ENCODE measurements around the gene EDN2.

The EDN2 gene

DNA sequence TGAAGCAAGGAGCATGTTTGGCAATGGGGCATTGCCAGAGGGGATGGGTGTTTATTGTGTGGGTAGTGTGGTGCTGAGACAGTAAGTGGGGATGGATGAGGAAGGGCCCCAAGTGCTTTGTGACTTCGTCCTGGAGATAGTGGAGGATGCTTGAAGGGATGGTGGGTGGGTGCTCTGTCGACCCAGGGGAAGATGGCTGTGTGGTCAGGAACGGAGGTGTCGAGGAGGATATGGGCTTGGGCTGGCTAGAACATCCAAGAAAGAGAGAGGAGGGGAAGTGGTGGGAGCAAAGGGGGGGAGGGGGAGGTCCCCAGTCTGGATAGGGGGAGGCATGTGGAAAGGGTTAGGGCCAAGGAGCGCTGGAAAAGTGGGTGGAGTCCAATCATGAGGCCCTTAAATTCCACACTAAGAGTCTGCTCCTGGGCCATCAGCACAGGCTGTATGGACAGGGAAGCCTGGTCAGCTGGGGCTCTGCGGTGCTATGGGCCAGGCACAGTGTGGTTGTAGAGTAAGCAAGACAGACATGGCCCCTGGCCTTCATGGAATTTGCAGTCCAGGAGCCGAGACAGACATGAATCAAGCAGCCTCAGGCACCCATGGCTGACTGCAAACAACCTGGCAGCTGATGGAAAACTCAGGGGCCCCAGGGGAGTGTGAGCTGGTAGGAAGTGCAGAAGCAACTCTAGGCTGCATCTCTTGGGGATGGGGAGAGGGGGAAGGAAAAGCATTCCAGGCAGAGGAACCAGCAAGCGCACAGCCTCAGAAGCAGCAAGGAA is 36.3 kb downstream of the EDN2 start:
- no peak overlapping the region for H3K27ac ChIP-seq (ENCODE audit: low read length)
- no peaks in the 10 kb centered on the region for H3K27me3 ChIP-seq (ENCODE audit: control insufficient read depth, insufficient read depth, low read length)
- no peaks in the 10 kb centered on the region; the same call in 1 of the 2 replicates for H3K9me3 ChIP-seq (ENCODE audit: control insufficient read depth, insufficient read depth, low read length)
- no peak overlapping the region for H3K4me3 ChIP-seq (ENCODE audit: low read length)
- H3K4me1 ChIP-seq (ENCODE audit: control insufficient read depth, insufficient read depth, low read length), result no peaks in the 10 kb centered on the region
- DNase-seq (ENCODE audit: low read depth, low spot score), result no peak
- no peaks in the 10 kb centered on the region for H3K36me3 ChIP-seq (ENCODE audit: control insufficient read depth, insufficient read depth, low read length)
- no CpG with 5 or more reads among the region's 8 CpGs for WGBS (ENCODE audit: insufficient coverage, insufficient read length)

DNA sequence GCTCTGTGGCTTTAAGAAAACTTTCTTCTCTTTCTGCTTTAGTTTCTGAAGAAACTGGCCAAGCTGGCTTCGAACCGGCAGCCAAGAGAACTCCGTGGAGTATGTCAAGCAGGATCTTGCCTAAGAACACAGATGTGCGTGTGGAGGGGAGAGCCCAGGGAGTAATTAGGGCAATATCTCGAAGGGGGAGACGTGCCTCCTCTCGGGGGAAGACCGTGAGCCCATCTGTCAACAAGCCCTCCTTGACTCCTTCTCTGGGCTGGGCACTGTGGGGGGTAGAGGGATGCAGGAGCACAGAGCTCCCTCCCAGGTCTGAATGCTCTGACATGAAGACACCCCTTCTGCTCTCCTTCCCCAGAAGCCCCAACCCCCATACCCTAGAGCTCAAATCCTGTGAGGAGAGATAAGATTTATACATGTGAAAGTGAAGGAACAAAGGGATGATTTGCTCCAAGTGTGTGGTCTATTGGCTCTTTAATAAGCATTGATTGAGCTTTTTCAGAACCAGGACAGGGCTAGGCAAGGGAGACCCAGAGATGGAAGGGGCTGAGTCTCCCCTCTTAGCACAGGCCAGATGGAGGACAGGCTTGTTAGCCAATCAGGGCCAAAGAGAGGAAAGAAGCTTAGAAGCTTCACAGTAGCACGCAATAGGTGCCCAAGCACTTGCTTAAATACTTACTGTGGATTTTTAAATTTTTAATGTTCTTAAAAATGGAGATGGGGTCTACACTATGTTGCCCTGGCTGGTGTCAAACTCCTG is 37.5 kb downstream of the EDN2 start:
- no CpG with 5 or more reads among the region's 9 CpGs for WGBS (ENCODE audit: insufficient coverage, insufficient read length)
- H3K36me3 ChIP-seq (ENCODE audit: control insufficient read depth, insufficient read depth, low read length), result no peaks in the 10 kb centered on the region
- no peak overlapping the region for H3K4me3 ChIP-seq (ENCODE audit: low read length)
- H3K9me3 ChIP-seq (ENCODE audit: control insufficient read depth, insufficient read depth, low read length), result no peaks in the 10 kb centered on the region; the same call in 1 of the 2 replicates
- H3K27ac ChIP-seq (ENCODE audit: low read length), result no peak overlapping the region
- H3K27me3 ChIP-seq (ENCODE audit: control insufficient read depth, insufficient read depth, low read length), result no peaks in the 10 kb centered on the region
- DNase-seq (ENCODE audit: low read depth, low spot score), result no peak
- no peaks in the 10 kb centered on the region for H3K4me1 ChIP-seq (ENCODE audit: control insufficient read depth, insufficient read depth, low read length)

DNA sequence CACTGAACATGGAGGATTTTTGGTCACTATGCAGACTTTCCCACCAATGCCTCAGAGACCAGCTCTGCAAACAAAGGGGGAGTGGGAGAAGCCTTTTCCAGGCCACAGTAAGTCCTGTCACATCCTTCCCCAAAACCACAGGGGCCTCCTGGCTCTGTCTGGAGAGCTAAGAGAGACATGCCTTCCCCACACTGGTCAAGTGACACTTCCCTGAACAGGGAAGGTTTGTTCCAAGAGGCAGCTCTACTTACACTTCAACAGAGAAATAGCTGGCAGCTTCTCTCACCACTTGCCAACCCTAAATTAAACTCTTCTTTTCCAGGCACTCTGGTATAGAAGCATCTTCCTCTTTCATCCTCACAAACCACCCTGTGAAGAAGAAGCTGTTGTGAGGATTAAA is 39.7 kb downstream of the EDN2 start:
- Histone ChIP-seq H3K9me3 (ENCODE audit: control insufficient read depth, insufficient read depth, low read length) (no peaks in the 10 kb centered on the region; the same call in 1 of the 2 replicates), H3K4me1 (ENCODE audit: control insufficient read depth, insufficient read depth, low read length) (no peaks in the 10 kb centered on the region), H3K27me3 (ENCODE audit: control insufficient read depth, insufficient read depth, low read length) (no peaks in the 10 kb centered on the region), H3K4me3 (ENCODE audit: low read length) (no peak overlapping the region), H3K27ac (ENCODE audit: low read length) (no peak overlapping the region), H3K36me3 (ENCODE audit: control insufficient read depth, insufficient read depth, low read length) (no peaks in the 10 kb centered on the region)
- DNase-seq (ENCODE audit: low read depth, low spot score), result no peak

GRCh38 chr1:41444246-41444645 is 40.2 kb downstream of the EDN2 start:
- H3K4me1 ChIP-seq (ENCODE audit: control insufficient read depth, insufficient read depth, low read length), result no peaks in the 10 kb centered on the region
- H3K27me3 ChIP-seq (ENCODE audit: control insufficient read depth, insufficient read depth, low read length), result no peaks in the 10 kb centered on the region
- no peak overlapping the region for H3K27ac ChIP-seq (ENCODE audit: low read length)
- no CpG with 5 or more reads among the region's 3 CpGs for WGBS (ENCODE audit: insufficient coverage, insufficient read length)
- H3K9me3 ChIP-seq (ENCODE audit: control insufficient read depth, insufficient read depth, low read length), result no peaks in the 10 kb centered on the region; the same call in 1 of the 2 replicates
- DNase-seq (ENCODE audit: low read depth, low spot score), result no peak
- H3K4me3 ChIP-seq (ENCODE audit: low read length), result no peak overlapping the region
- H3K36me3 ChIP-seq (ENCODE audit: control insufficient read depth, insufficient read depth, low read length), result no peaks in the 10 kb centered on the region

- no peak for DNase-seq (ENCODE audit: low read depth, low spot score)
- Histone ChIP-seq H3K36me3 (ENCODE audit: control insufficient read depth, insufficient read depth, low read length) (no peaks in the 10 kb centered on the region), H3K4me3 (ENCODE audit: low read length) (no peak overlapping the region), H3K27me3 (ENCODE audit: control insufficient read depth, insufficient read depth, low read length) (no peaks in the 10 kb centered on the region), H3K27ac (ENCODE audit: low read length) (no peak overlapping the region), H3K4me1 (ENCODE audit: control insufficient read depth, insufficient read depth, low read length) (no peaks in the 10 kb centered on the region), H3K9me3 (ENCODE audit: control insufficient read depth, insufficient read depth, low read length) (no peaks in the 10 kb centered on the region; the same call in 1 of the 2 replicates)
- WGBS (ENCODE audit: insufficient coverage, insufficient read length), result no CpG with 5 or more reads among the region's 7 CpGs
These were observed 41.7 kb downstream of the EDN2 start for GRCh38 chr1:41442697-41443251.

DNA sequence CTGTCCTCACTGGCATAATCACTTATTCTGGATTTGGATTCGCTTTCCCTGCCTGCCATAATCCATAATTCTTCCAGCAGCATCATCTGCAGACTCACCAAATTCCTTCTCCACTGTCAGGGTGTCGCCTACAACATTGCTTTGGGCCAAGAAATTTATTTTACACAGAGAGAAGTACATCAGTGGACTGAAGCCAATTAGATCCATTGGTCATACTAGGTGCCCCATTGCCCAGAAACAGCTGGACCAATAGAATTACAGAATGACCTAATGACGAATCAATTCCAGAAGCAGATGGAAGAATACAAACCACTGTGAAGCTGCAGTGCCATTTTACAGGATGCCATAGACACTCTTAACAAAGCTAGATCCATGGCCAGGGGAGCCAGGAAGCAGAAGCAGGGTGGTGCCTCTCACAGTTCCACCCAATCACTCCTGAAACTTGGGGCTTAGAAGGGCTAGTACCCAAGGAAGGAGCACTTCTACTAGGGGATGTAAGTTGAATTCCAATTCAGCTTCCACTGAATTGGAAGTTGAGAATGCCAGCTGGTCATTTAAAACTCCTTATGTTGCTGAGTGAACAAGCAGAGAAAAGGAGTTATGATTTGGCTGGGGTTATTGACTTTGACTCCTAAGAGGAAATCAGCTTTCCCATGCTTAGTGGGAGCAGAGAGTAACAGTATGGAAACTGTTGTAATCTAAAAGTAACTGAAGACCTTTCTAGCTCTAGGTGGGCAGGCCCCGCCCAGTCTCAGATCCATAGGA is 44.0 kb downstream of the EDN2 start:
- no peaks in the 10 kb centered on the region for H3K36me3 ChIP-seq (ENCODE audit: control insufficient read depth, insufficient read depth, low read length)
- DNase-seq (ENCODE audit: low read depth, low spot score), result no peak
- no peaks in the 10 kb centered on the region for H3K27me3 ChIP-seq (ENCODE audit: control insufficient read depth, insufficient read depth, low read length)
- no peak overlapping the region for H3K27ac ChIP-seq (ENCODE audit: low read length)
- WGBS (ENCODE audit: insufficient coverage, insufficient read length), result no CpG with 5 or more reads among the region's 4 CpGs
- H3K9me3 ChIP-seq (ENCODE audit: control insufficient read depth, insufficient read depth, low read length), result no peaks in the 10 kb centered on the region; the same call in 1 of the 2 replicates
- H3K4me1 ChIP-seq (ENCODE audit: control insufficient read depth, insufficient read depth, low read length), result peaks cover 6% of the 10 kb centered on the region
- H3K4me3 ChIP-seq (ENCODE audit: low read length), result no peak overlapping the region

DNA sequence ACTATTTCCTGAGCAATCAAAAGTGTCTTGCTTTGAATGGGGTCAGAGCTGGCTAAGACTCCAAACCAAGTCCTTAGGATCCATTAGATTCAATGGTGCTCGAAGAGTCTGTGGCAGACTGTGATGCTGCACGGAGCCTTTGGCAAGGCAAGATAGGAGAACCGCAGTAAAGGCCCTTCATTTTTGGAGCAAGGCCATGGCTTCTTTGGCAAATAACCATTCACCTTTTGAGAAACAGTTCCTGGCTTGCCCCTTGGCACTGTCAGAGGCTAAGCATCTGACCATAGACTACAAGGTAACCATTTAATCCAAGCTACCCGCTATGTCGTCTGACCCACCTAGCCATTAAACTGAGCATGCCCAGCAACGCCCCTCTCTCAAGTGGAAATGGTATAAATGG is 45.2 kb downstream of the EDN2 start:
- Histone ChIP-seq H3K4me3 (ENCODE audit: low read length) (no peak overlapping the region), H3K36me3 (ENCODE audit: control insufficient read depth, insufficient read depth, low read length) (no peaks in the 10 kb centered on the region), H3K4me1 (ENCODE audit: control insufficient read depth, insufficient read depth, low read length) (peaks cover 6% of the 10 kb centered on the region), H3K9me3 (ENCODE audit: control insufficient read depth, insufficient read depth, low read length) (no peaks in the 10 kb centered on the region; the same call in 1 of the 2 replicates), H3K27ac (ENCODE audit: low read length) (no peak overlapping the region), H3K27me3 (ENCODE audit: control insufficient read depth, insufficient read depth, low read length) (no peaks in the 10 kb centered on the region)
- no peak for DNase-seq (ENCODE audit: low read depth, low spot score)
- no CpG with 5 or more reads among the region's 6 CpGs for WGBS (ENCODE audit: insufficient coverage, insufficient read length)

DNA sequence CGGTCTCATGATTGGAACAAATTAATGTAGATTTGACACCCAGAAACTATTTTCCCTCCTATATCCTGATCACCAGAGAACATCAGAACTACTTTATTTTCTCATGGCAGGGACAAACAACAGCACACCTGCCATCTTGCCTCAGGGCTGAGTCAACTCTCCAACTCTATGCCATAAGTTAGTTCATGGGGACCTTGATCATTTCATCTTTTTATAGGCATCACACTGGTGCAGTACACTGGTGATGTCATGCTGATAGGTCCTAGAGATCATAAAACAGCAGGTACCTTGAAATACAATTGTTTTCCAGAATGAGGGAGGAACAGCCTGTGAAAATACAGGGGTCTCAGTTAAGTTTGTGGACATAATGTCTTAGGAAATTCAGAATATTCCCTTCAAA is 45.8 kb downstream of the EDN2 start:
- Histone ChIP-seq H3K27ac (ENCODE audit: low read length) (no peak overlapping the region), H3K4me3 (ENCODE audit: low read length) (no peak overlapping the region), H3K9me3 (ENCODE audit: control insufficient read depth, insufficient read depth, low read length) (no peaks in the 10 kb centered on the region), H3K4me1 (ENCODE audit: control insufficient read depth, insufficient read depth, low read length) (peaks cover 6% of the 10 kb centered on the region), H3K27me3 (ENCODE audit: control insufficient read depth, insufficient read depth, low read length) (no peaks in the 10 kb centered on the region), H3K36me3 (ENCODE audit: control insufficient read depth, insufficient read depth, low read length) (no peaks in the 10 kb centered on the region)
- DNase-seq (ENCODE audit: low read depth, low spot score), result no peak
- WGBS (ENCODE audit: insufficient coverage, insufficient read length), result no CpG with 5 or more reads among the region's 1 CpG

- no CpG with 5 or more reads among the region's 3 CpGs for WGBS (ENCODE audit: insufficient coverage, insufficient read length)
- Histone ChIP-seq H3K4me1 (ENCODE audit: control insufficient read depth, insufficient read depth, low read length) (peaks cover 6% of the 10 kb centered on the region), H3K36me3 (ENCODE audit: control insufficient read depth, insufficient read depth, low read length) (no peaks in the 10 kb centered on the region), H3K27me3 (ENCODE audit: control insufficient read depth, insufficient read depth, low read length) (no peaks in the 10 kb centered on the region), H3K9me3 (ENCODE audit: control insufficient read depth, insufficient read depth, low read length) (no peaks in the 10 kb centered on the region), H3K4me3 (ENCODE audit: low read length) (no peak overlapping the region), H3K27ac (ENCODE audit: low read length) (no peak overlapping the region)
- DNase-seq (ENCODE audit: low read depth, low spot score), result no peak
These were observed 47.5 kb downstream of the EDN2 start for GRCh38 chr1:41437011-41437355.

GRCh38 chr1:41436281-41437010 is 48.0 kb downstream of the EDN2 start:
- H3K4me3 ChIP-seq (ENCODE audit: low read length), result no peak overlapping the region
- H3K27ac ChIP-seq (ENCODE audit: low read length), result no peak overlapping the region
- no CpG with 5 or more reads among the region's 5 CpGs for WGBS (ENCODE audit: insufficient coverage, insufficient read length)
- no peak for DNase-seq (ENCODE audit: low read depth, low spot score)
- no peaks in the 10 kb centered on the region for H3K36me3 ChIP-seq (ENCODE audit: control insufficient read depth, insufficient read depth, low read length)
- H3K9me3 ChIP-seq (ENCODE audit: control insufficient read depth, insufficient read depth, low read length), result no peaks in the 10 kb centered on the region
- peaks cover 6% of the 10 kb centered on the region for H3K4me1 ChIP-seq (ENCODE audit: control insufficient read depth, insufficient read depth, low read length)
- H3K27me3 ChIP-seq (ENCODE audit: control insufficient read depth, insufficient read depth, low read length), result no peaks in the 10 kb centered on the region

All from iPS DF 6.9 (cell line).